ENCODE results near the gene SMIM1. TPM values are rescaled to one million over a fixed set of nuclear protein-coding genes. Genes with fewer than 3 reads are reported as not detected.

The SMIM1 gene
- total RNA-seq, 1 experiment from 2014 or later: 0.26 TPM

DNA sequence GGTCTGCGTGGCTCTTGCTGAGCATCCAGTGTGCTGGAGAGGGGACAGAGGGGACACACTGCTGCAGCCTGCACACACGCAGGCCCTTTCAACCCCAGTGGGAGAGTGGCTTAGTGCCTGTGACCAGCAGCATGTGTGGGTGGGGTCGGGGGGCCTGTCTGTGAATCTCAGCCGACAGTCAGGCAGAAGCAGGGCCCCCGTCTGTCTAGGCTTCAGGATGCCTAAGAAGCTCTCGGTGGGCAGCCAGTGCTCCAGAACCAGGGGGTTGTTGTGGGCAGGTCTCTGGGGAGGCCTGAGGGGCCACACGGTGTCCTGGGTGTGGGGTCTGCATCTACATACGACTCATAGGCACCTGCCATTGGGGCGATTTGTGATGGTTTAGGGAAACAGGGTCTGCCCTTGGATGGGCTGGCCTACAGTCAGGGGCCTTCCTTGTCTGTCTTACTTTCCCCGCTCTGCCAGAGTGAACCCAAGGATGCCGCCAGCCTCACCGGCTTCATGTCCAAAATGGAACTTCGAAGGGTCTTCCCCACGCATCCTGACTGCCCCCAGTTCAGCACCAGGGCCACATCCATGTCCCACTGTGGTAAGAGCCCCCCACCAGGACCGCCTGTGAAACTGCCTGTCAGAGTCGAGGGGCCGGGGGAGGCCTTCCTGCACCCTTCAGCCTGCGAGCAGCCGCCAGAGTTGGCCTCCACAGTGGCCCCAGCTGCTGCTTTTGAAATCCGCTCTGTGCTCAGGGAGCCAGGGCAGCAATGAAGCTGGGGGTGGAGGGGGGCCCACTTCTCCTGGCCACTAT lies 18.7 kb upstream of the SMIM1 start:
- DNase-seq (ENCODE audit: low read depth): no peak

DNA sequence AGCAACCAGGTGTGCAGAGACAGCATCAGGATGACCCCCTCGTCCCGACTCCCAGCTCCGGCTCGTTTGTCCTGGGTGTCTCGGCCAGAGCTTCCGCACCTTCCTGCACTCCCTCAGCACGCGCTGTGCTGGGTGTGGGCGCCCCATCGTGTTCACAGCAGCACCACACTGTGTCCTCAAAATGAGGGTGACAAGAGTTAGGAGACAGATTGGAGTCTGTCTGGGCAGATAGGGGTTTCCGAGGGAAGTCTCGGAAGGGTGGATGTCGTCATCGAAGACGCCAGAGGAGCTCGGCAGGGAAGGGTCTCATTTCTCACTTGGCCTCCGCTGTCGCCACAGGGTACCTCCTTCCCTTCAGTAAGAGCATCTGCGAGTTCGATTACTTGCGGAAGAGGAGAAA lies 16.2 kb upstream of the SMIM1 start:
- no peak for DNase-seq (ENCODE audit: low read depth)

DNA sequence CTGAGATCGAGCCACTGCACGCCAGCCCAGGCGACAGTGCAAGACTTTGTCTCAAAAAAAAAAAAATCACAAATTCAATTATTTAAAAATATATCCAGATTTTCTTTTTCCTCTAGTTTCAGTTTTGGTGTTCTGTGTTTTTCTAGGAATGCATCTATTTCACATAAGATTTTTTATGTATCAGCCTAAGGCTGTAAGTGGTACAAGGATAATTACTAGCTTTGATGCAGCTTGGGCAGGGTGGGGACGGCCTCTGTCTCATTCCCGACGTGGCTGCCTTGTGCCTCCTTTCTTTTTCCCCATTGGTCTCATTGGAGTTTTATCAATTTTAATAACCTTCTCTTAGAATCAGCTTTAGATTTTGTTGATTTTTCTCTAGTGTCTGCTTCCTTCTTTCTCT lies 13.4 kb upstream of the SMIM1 start:
- DNase-seq (ENCODE audit: low read depth): no peak

DNA sequence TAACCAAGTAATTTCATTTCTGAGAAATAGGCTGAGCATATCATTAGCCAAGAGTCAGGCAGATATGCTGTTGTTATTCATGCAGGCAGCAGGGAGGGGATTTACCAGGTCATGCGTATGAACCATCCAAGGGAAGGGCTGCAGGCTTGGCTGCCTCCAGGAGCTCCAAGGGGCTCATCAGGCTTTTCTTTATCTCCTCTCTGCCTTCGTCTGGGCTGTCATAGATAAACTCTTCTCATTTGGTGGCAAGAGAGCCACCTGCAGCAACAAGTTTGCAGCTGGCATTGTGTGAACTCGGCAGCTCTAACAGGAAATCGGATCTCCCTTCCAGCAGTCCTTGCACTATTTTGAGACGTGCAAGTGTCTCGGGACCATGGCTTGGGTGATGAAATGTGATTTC lies 12.8 kb upstream of the SMIM1 start:
- no peak for DNase-seq (ENCODE audit: low read depth)

- DNase-seq (ENCODE audit: low read depth): no peak
Observed at GRCh38 chr1:3761296-3762010, 11.1 kb upstream of the SMIM1 start.

DNA sequence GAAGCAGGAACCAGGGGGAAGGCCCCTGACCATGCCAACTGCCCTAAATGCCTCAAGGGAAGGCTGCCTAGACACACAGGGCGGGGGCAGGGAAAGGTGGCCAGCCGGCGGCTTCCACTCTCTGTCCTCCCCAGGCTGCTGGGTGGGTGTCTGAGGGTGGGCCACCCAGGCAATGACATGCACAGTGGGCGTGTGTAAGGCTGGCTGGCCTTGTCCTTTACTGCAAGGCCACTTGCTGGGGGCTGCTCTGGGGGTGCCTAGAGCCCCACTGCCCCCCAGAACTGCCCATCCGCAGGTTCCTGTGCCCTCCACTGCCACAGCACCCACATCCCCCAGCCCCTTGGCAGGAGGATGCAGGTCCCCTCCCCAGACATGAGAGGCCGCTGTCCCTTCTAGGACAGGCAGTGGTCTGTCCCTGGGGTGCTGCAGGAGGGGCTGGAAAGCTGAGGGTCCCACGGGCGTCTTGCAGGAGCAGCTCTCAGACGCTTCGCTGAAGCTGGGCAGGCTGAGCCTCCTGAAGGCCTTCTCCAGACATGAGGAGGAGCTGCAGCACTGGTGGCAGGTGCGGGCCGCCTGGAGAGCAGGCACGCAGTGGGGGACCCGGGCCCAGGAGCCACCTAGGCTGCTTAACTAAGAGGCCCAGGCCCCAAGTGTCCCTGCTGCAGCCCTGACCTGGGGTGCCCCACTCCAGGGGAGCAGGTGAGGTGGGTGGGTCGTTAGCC lies 10.2 kb upstream of the SMIM1 start:
- DNase-seq (ENCODE audit: low read depth): no peak

- DNase-seq (ENCODE audit: low read depth): no peak
Observed at GRCh38 chr1:3762873-3763228, 9.7 kb upstream of the SMIM1 start.

DNA sequence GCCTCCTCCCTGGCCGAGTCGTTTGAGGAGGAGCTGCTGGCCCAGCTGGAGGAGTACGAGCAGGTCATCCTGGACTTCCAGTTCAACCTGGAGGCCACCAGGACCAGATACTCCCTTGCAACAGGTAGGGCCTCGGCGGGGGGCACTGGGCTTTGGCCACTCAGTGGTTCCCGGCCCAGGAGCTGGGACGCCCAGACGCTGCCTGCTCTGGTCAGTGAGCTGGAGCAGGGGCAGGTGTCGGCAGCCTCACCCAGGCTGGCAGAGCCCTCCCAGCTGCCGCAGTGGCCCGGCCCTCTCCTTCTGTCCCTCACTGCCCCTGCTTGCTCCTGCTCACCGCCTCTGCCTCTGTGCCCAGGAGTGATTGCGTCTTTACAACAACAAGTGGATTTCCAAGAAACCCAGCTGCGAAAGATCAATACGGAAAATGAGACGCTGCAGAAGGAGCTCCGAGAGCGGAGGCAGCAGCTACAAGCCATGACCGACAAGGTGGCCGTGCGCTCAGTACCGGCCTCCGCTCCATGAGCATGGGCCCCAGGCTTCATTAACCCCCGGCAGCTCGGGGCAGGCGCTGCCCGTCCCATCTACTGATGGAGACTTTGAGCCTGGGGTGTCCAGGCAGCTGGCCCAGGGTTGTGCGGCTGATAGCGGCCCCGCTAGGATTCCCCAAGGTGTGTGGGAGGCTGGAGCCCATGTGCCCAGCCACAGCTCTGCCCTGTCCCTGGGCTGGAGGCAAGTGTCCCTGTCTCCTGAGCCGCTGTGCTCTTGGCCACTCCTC lies 9.0 kb upstream of the SMIM1 start:
- DNase-seq (ENCODE audit: low read depth): no peak

- DNase-seq (ENCODE audit: low read depth): peak; percentile 86
Observed at GRCh38 chr1:3767328-3767925, 5.1 kb upstream of the SMIM1 start.

DNA sequence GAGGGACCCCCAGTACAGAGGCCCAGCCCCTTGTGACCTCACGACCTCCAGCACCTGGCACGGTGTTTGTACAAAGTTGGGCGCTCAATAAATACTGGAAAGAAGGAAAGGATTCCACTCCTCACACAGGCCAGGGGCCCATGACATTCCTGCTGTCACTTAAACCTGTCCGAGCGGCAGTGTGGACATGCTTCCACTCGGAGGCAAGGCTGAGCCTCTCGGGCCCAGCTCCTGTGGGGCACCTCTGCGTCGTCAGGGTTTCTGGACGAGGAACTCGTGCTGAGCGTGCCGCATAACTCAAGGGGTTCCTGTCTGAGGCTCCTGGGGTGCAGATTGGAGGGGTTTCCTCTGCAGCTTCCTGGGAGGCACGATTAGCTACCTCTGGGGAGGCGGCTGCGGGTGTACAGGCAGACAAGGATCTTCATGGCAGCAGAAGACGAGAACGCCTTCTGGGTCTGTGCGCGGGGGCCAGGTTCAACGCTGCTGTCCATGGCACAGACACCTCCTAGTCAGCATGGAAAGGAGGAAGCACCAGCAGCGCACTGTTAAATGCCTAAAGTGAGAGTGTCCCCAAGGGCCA lies 3.6 kb upstream of the SMIM1 start:
- no peak for DNase-seq (ENCODE audit: low read depth)

- DNase-seq (ENCODE audit: low read depth): no peak
Observed at GRCh38 chr1:3770047-3770765, 2.3 kb upstream of the SMIM1 start.

- no peak for DNase-seq (ENCODE audit: low read depth)
Observed at GRCh38 chr1:3771108-3772026, 1.2 kb upstream of the SMIM1 start.

GRCh38 chr1:3772027-3772714 lies 378 bp upstream of the SMIM1 start:
- peak; percentile 42 for DNase-seq (ENCODE audit: low read depth)

DNA sequence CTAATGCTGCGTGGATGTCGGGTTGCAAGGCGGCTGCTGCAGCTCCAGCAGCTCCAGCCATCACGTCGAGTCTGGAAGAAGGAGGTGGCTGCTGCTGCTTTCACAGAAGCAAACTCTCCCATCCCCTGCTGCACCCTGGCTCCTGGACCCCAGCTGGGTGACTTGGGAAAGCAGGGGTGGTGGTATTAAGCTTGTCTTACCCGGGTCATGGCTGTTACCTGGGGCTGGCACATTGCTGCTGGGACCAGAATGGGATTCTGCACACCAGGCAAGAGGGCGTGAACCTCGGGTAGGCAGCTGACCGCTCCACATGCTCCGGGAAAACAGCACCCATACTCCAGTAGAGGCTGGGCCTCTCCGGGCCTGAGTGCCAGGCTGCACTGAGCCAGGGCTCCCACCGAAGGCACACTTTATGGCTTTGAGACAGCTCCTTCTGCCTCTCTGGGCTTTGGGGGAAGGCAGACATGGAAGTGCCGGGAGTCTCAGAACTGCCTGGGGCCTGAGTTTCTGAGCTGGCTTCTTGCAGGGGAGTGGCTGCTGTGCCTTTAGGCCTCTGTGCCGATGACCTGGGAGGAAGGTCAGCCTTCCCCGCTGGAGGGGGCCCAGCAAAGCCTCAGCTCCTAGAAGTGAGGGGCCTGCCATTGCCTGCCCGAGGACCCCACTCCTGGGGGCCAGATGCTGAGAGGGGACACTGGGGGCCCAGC lies 1.2 kb downstream of the SMIM1 start:
- DNase-seq (ENCODE audit: low read depth): no peak

DNA sequence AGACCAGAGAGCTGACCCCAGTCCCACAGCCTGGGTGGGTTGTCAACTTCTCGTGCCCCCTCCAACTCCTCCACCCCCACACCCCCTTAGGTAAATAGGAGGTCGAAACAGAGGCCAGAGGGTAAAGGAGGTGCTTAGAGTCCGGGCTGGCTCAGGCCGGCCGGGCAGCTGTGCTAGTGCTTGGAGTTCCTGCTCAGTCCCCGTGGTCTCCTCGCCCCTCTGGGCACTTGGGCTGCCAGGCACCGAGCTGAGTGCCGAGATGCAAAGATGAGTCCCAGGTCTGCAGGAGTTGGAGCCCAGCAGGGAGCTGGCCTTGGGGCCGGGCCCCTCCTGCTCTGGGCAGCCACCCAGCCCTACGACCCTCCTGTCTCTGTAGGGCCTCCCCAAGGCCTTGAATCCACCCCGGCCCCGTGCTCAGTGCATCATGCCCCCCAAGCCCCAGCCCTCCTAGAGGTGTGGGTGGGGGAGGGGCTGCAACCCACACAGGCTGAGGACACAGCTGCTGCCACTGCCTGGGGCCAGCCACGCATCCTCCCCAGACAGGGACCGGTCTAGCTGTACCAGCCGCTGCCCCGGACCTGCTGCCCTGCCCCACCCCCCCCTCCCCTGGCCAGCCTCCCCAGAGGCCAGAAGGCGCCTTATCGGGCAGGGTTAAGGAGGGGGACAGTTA lies 1.9 kb downstream of the SMIM1 start:
- no peak for DNase-seq (ENCODE audit: low read depth)

GRCh38 chr1:3774946-3775489 lies 2.5 kb downstream of the SMIM1 start:
- DNase-seq (ENCODE audit: low read depth): no peak

Measured in HT1080 (cell line).